Trophoblast cell (in vitro differentiated cells and primary cell): ENCODE results near the gene MAD2L1BP.
"Not testable (repeated sequence)": the region's sequence is repeated elsewhere in the genome, so short reads cannot be mapped to it uniquely, and the experiment has no call there.

Source experiments
- DNase-seq, 2 donors: peaks; one replicate each; pipeline ENCODE4 v3.0.0-alpha.2; 2016
- H2AFZ ChIP-seq: 2 replicates; pipeline ENCODE4 v1.6.1; 2013; ENCODE audit warnings: low read length, moderate library complexity, mild to moderate bottlenecking; ENCODE audit not compliant: insufficient read depth, poor library complexity
- H2AK5ac ChIP-seq: 2 replicates; pipeline ENCODE4 v1.6.1; 2013; ENCODE audit warnings: mild to moderate bottlenecking, low read length
- H2BK120ac ChIP-seq: 2 replicates; pipeline ENCODE4 v1.6.1; 2013; ENCODE audit warnings: low read length, mild to moderate bottlenecking, moderate library complexity; ENCODE audit not compliant: insufficient read depth, poor library complexity
- H2BK12ac ChIP-seq: 2 replicates; pipeline ENCODE4 v1.6.1; 2013; ENCODE audit warnings: mild to moderate bottlenecking, low read length, moderate library complexity
- H2BK5ac ChIP-seq: 2 replicates; pipeline ENCODE4 v1.6.1; 2013; ENCODE audit warnings: low read length, low read depth, moderate library complexity, mild to moderate bottlenecking; ENCODE audit not compliant: poor library complexity
- H3K14ac ChIP-seq: 2 replicates; pipeline ENCODE4 v1.6.1; 2013; ENCODE audit warnings: mild to moderate bottlenecking, low read length
- H3K18ac ChIP-seq: 2 replicates; pipeline ENCODE4 v1.6.1; 2013; ENCODE audit warnings: mild to moderate bottlenecking, low read length
- H3K23ac ChIP-seq: 2 replicates; pipeline ENCODE4 v1.6.1; 2013; ENCODE audit warnings: low read length
- H3K27ac ChIP-seq: 2 replicates; pipeline ENCODE4 v1.5.1; 2013; ENCODE audit warnings: low read depth, mild to moderate bottlenecking, inconsistent platforms, low read length, moderate library complexity
- H3K27me3 ChIP-seq: 2 replicates; pipeline ENCODE4 v1.6.1; 2013; ENCODE audit warnings: inconsistent platforms, mild to moderate bottlenecking, low read length, moderate library complexity; ENCODE audit not compliant: insufficient read depth
- H3K36me3 ChIP-seq, 2 experiments: 1 replicate in 1 of 2; 2 replicates in 1 of 2; pipeline ENCODE4 v1.6.1; 2013; ENCODE audit warnings: low read length in 2 of 2, mild to moderate bottlenecking in 2 of 2, moderate library complexity in 1 of 2; ENCODE audit not compliant: insufficient read depth in 2 of 2, control insufficient read depth in 1 of 2
- H3K4ac ChIP-seq: 2 replicates; pipeline ENCODE4 v1.6.1; 2013; ENCODE audit warnings: low read depth, mild to moderate bottlenecking, low read length, moderate library complexity
- H3K4me1 ChIP-seq, 2 experiments: 1 replicate in 1 of 2; 2 replicates in 1 of 2; pipeline ENCODE4 v1.6.1; 2013; ENCODE audit warnings: low read length in 2 of 2, mild to moderate bottlenecking in 2 of 2, moderate library complexity in 1 of 2; ENCODE audit not compliant: insufficient read depth in 2 of 2, control insufficient read depth in 1 of 2
- H3K4me2 ChIP-seq: 2 replicates; pipeline ENCODE4 v1.6.1; 2013; ENCODE audit warnings: inconsistent platforms, mild to moderate bottlenecking, low read length, moderate library complexity
- H3K4me3 ChIP-seq: 2 replicates; pipeline ENCODE4 v1.5.1; 2013; ENCODE audit warnings: mild to moderate bottlenecking, low read depth, low read length, inconsistent platforms
- H3K79me1 ChIP-seq: one replicate; pipeline ENCODE4 v1.6.1; 2013; ENCODE audit warnings: low read length
- H3K79me2 ChIP-seq: 2 replicates; pipeline ENCODE4 v1.6.1; 2013; ENCODE audit warnings: low read length, mild to moderate bottlenecking; ENCODE audit not compliant: control insufficient read depth, insufficient read depth, poor library complexity
- H3K9ac ChIP-seq: 2 replicates; pipeline ENCODE4 v1.6.1; 2013; ENCODE audit warnings: mild to moderate bottlenecking, low read length
- H3K9me3 ChIP-seq: 2 replicates; pipeline ENCODE4 v1.6.1; 2013; ENCODE audit warnings: low read depth, mild to moderate bottlenecking, control low read depth, inconsistent platforms, low read length; ENCODE audit not compliant: insufficient read depth
- H4K12ac ChIP-seq: 2 replicates; pipeline ENCODE4 v1.6.1; 2013; ENCODE audit warnings: low read depth, mild to moderate bottlenecking, low read length, moderate library complexity
- H4K8ac ChIP-seq: 2 replicates; pipeline ENCODE4 v1.6.1; 2013; ENCODE audit warnings: low read depth, mild to moderate bottlenecking, low read length, moderate library complexity
- H4K91ac ChIP-seq: one replicate; pipeline ENCODE4 v1.6.1; 2013; ENCODE audit warnings: low read depth, mild to moderate bottlenecking, low read length, moderate library complexity
- WGBS: extraction: QIAGEN DNeasy Blood & Tissue Kit; methylation state at CpG from one replicate; pipeline ENCODE4 v1.1.7; 2013; ENCODE audit warnings: missing lambda C conversion rate; ENCODE audit not compliant: insufficient read length, insufficient coverage; ENCODE audit errors: extremely low coverage; 5-methylcytosine and 5-hydroxymethylcytosine counted together

MAD2L1BP gene

GRCh38 chr6:43630980-43631619, 4.5 kb upstream of the MAD2L1BP start:
- Histone ChIP-seq H4K8ac (no peak overlapping the region), H3K79me2 (peaks cover 17% of the 10 kb centered on the region), H3K4ac (no peak overlapping the region), H3K23ac (no peak overlapping the region), H3K9me3 (no peaks in the 10 kb centered on the region), H2AFZ (no peak overlapping the region), H4K91ac (peak overlapping the region; percentile 32), H3K9ac (no peak overlapping the region), H2BK5ac (no peak overlapping the region), H3K14ac (no peak overlapping the region), H3K4me3 (no peak overlapping the region), H3K4me1 (peaks cover 7 to 19% of the 10 kb centered on the region in 2 experiments), H2BK12ac (peak overlapping the region; percentile 51), H3K27me3 (no peaks in the 10 kb centered on the region), H3K18ac (no peak overlapping the region), H3K79me1 (peaks cover 23% of the 10 kb centered on the region), H2BK120ac (peak overlapping the region; percentile 47), H4K12ac (no peak overlapping the region), H2AK5ac (no peak overlapping the region), H3K4me2 (no peak overlapping the region), H3K27ac (peak overlapping the region; percentile 19), H3K36me3 (peaks cover 2 to 3% of the 10 kb centered on the region in 2 experiments)
- no CpG with 5 or more reads among the region's 1 CpG for WGBS
- no peak for DNase-seq

- H3K27me3 ChIP-seq, H3K27ac ChIP-seq, H4K91ac ChIP-seq, H2BK120ac ChIP-seq, H3K4me2 ChIP-seq, H3K4me3 ChIP-seq, H2AFZ ChIP-seq, H3K18ac ChIP-seq, H3K14ac ChIP-seq, H2BK5ac ChIP-seq, H3K4ac ChIP-seq, H3K36me3 ChIP-seq, DNase-seq, H3K9me3 ChIP-seq, H3K9ac ChIP-seq, H3K23ac ChIP-seq, H2BK12ac ChIP-seq, H4K8ac ChIP-seq, H4K12ac ChIP-seq, H2AK5ac ChIP-seq: not testable (repeated sequence)
- peaks cover 15% of the 10 kb centered on the region for H3K79me2 ChIP-seq
- peaks cover 12 to 16% of the 10 kb centered on the region in 2 experiments for H3K4me1 ChIP-seq
- whole genome bisulfite sequencing = no CpG with 5 or more reads among the region's 7 CpGs
- H3K79me1 ChIP-seq = peaks cover 23% of the 10 kb centered on the region
Observed at GRCh38 chr6:43633002-43633401, 2.6 kb upstream of the MAD2L1BP start.

- no CpG with 5 or more reads among the region's 9 CpGs for WGBS
Observed at GRCh38 chr6:43634702-43635303, 837 bp upstream of the MAD2L1BP start.

GRCh38 chr6:43636308-43636659, 644 bp downstream of the MAD2L1BP start:
- H3K27ac ChIP-seq = no peak overlapping the region
- H3K14ac ChIP-seq = no peak overlapping the region
- no peak for DNase-seq

More at GRCh38 chr6:43634702-43635303, 837 bp upstream of the MAD2L1BP start:
- no peak overlapping the region for H2BK120ac ChIP-seq
- no peak overlapping the region for H2AK5ac ChIP-seq
- peaks cover 7 to 10% of the 10 kb centered on the region in 2 experiments for H3K36me3 ChIP-seq
- H3K79me2 ChIP-seq = peaks cover 4% of the 10 kb centered on the region
- H3K27ac ChIP-seq = no peak overlapping the region
- H4K91ac ChIP-seq = peak overlapping the region; percentile 87
- H3K14ac ChIP-seq = no peak overlapping the region
- H3K9ac ChIP-seq = no peak overlapping the region
- H2AFZ ChIP-seq = peak overlapping the region; percentile 94
- H2BK12ac ChIP-seq = no peak overlapping the region
- no peak overlapping the region for H3K4me3 ChIP-seq
- H4K8ac ChIP-seq = peak overlapping the region; percentile 97
- H3K27me3 ChIP-seq = no peaks in the 10 kb centered on the region
- H2BK5ac ChIP-seq = no peak overlapping the region
- H4K12ac ChIP-seq = peak overlapping the region; percentile 89
- no peaks in the 10 kb centered on the region for H3K9me3 ChIP-seq
- H3K18ac ChIP-seq = no peak overlapping the region
- no peak overlapping the region for H3K4ac ChIP-seq
- peaks cover 11% of the 10 kb centered on the region for H3K79me1 ChIP-seq
- H3K23ac ChIP-seq = no peak overlapping the region
- H3K4me2 ChIP-seq = peak overlapping the region; percentile 62
- peaks cover 12 to 14% of the 10 kb centered on the region in 2 experiments for H3K4me1 ChIP-seq
- no peak for DNase-seq

More at GRCh38 chr6:43636308-43636659, 644 bp downstream of the MAD2L1BP start:
- no CpG with 5 or more reads among the region's 7 CpGs for WGBS
- no peak overlapping the region for H2BK12ac ChIP-seq
- no peaks in the 10 kb centered on the region for H3K9me3 ChIP-seq
- peaks cover 18 to 19% of the 10 kb centered on the region in 2 experiments for H3K36me3 ChIP-seq
- no peak overlapping the region for H4K12ac ChIP-seq
- peak overlapping the region; percentile 92 for H3K9ac ChIP-seq
- peaks cover 7% of the 10 kb centered on the region for H3K79me1 ChIP-seq
- H3K27me3 ChIP-seq = no peaks in the 10 kb centered on the region
- H2AK5ac ChIP-seq = no peak overlapping the region
- H2BK120ac ChIP-seq = no peak overlapping the region
- H3K18ac ChIP-seq = no peak overlapping the region
- H3K79me2 ChIP-seq = peaks cover 4% of the 10 kb centered on the region
- H4K8ac ChIP-seq = peak overlapping the region; percentile 97
- H4K91ac ChIP-seq = peak overlapping the region; percentile 81
- peak overlapping the region; percentile 81 for H2AFZ ChIP-seq
- peak overlapping the region; percentile 93 for H3K4me3 ChIP-seq
- H3K4ac ChIP-seq = peak overlapping the region; percentile 71
- no peak overlapping the region for H3K23ac ChIP-seq
- H3K4me1 ChIP-seq = peaks cover 7 to 8% of the 10 kb centered on the region in 2 experiments
- no peak overlapping the region for H2BK5ac ChIP-seq
- peak overlapping the region; percentile 62 for H3K4me2 ChIP-seq
